MV-4-11 (cell line): ENCODE data around the gene TENT4A.
"Not testable (repeated sequence)": the region's sequence is repeated elsewhere in the genome, so short reads cannot be mapped to it uniquely, and the experiment has no call there.

Experiments used
- DNase-seq: peaks from one replicate; lab custom pipeline; 2025; lab: John Stamatoyannopoulos, UW

Gene TENT4A

DNA sequence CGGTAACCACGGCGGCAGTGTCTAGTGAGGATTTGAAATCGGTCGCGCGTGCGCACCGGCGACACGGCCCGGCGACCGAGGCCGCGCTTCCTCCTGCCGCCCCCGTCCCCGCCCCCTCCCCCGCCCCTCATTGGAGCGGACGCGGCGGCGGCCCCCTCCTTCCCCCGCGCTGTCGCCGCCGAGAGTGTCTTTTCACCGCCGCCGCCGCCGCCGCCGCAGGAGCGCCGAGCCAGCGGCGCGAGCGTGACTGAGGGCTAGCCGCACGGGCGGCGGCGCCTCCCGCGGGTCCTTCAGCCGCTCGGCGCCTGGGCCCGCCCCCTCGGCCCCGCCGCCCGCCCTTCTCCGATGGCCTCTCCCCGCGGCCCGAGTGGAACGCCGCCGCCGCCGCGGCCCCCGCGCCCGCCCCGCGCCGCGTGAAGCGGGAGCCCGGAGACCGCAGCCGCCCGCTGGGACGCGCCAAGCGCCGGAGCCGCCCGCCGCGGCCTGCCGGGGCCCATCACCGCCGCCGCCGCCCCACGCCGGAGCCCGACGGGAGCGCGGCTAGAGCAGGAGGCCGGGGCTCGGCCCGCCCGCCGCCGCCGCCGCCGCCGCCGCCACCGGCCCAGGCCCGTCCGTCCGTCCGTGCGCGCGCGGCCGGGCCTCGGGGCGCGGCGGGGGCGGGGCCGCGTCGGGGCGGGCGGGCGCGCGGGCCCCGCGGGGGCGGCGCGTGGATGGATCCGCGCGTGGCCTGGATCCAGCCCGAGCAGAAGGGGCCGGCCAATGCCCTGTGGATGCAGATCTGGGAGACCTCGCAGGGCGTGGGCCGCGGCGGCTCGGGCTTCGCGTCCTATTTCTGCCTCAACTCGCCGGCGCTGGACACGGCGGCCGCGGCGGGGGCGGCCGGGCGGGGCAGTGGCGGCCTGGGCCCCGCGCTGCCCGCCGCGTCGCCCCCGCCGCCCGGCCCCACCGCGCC is at the start of gene TENT4A:
Gene TENT4A (plus strand): TSS at position 159 of the 952 bp plus-strand sequence. CDS start 552 bp downstream, at position 711.
- DNase-seq = no peak

DNA sequence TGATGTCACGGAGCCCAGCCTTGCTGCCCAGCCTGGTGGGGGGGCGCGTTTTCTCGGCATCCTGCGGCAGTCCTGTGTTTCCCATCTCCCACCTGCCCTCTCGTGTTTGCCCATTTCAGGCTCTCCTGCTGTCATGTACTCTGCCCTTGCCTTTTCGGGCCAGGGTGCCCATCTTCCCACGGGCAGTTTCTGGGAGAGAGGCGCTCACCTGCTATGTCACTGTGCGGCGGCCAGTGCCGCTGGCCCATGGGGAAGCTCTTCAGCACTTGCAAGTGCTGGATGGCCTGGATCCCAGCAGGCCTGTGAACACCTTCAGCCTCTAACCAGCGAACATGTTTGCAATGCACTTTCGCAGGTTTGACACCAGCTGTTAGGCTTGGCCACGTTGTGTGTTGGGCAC is 46.5 kb upstream of the TENT4A start:
- DNase-seq = no peak

DNA sequence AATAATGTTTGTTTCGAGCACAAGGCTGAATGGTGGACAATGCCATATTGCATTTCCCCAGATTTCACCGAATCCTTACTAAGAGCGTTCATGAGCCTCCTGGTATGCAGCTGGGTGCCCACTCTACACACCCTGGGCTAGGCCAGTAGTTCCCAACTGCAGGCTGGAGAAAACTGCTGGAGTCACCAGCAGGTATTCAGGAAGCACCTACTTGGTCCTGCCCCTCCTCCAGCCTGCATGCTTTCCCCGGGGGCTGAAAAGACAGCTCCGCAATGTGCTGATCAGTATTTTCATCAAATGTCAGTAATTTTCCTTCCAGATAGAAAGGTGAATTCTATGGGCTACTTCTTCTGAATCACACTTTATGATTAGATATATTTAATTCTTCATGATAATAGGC is 45.6 kb upstream of the TENT4A start:
- DNase-seq = no peak

DNA sequence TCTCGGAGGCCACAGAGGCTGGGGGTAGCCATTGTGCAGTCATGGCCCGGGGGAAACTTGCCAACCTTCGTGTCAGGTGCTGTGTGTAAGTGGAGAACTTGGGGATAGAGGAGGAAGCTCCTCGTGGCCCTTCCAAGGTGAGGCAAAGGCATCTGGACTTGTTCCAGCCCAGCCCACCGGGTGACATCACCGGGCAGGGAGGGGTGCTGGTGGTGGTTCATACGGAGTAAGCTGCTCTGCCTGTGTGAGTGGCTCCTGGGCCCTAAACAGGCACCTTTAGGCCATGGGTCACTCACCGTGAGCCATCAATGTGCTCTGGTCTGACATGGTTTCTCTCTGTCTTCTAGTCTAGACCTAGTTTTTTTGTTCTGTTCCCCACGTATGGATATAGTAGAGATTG is 44.5 kb upstream of the TENT4A start:
- not testable (repeated sequence) for DNase-seq

DNA sequence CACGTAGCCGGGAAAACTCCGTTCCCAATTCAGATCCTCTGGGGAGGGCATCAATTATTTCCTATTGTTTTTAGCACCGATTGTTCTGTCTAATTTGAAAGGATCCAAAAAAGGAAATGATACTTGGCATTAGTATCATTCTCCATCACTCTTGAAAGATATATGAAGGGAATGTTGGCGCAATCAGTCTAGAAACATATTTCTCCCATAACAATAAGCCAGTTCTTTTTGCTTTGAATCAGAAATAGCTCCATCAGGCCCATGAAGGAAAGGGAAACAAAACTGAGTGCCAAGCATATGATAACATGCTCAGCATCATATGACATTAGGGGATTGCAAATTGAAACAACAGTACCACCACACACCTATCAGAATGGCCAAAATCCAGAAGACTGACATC is 40.2 kb upstream of the TENT4A start:
- no peak for DNase-seq

DNA sequence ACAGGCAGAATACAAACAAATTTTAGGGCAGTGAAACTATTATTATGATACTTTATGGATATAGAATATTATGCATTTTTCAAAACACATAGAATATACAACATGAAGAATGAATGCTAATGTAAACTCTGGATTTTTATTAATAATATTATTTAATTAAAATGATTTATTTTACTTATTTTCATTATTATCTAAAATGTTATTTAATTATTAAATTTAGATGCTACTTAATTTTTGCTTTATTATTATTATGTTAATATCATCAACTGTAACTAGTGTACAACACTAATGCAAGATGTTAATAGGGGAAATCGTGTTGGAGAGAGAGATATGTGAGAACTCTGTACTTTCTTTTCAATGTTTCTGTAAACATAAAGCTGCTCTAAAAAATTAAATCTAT is 39.3 kb upstream of the TENT4A start:
- DNase-seq = no peak

DNA sequence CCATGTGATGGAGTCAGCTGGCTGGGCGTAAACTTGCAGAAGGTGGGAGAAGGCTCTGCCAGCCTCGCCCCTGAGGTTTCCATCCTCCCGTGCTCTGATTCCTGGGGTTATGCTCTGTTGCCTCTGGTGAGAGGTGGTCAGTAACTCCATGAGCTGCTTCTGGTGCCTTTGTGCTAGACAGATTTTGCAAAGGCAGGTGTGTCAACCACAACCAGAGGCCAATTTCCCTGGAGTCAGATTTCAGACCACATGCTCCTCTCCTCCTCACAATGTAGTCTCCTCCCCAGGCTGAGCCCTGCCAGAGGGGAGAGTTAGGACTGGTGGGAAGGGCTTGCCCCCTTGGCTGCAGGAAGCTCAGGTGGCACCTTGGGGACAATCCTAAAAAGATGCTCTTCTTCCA is 38.8 kb upstream of the TENT4A start:
- DNase-seq = no peak

DNA sequence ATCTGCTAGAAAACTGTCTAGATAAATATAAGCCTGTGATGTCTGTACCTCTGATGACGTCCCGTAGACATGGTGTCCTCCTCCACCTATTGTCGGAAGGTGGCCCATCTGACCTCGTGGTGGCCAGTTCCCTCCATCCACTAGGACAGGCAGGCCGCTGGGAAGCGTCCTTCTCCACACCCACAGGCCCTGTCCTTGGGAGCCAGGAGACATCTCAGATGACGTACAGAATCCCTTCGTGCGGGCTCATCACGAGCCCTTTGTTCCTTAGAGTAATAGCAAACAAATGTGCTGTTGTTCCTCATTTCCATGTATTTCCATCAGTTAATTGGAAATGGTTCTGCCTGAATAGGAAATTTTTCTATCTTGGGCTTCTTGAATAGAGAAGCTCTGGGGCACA is 38.3 kb upstream of the TENT4A start:
- DNase-seq = no peak

DNA sequence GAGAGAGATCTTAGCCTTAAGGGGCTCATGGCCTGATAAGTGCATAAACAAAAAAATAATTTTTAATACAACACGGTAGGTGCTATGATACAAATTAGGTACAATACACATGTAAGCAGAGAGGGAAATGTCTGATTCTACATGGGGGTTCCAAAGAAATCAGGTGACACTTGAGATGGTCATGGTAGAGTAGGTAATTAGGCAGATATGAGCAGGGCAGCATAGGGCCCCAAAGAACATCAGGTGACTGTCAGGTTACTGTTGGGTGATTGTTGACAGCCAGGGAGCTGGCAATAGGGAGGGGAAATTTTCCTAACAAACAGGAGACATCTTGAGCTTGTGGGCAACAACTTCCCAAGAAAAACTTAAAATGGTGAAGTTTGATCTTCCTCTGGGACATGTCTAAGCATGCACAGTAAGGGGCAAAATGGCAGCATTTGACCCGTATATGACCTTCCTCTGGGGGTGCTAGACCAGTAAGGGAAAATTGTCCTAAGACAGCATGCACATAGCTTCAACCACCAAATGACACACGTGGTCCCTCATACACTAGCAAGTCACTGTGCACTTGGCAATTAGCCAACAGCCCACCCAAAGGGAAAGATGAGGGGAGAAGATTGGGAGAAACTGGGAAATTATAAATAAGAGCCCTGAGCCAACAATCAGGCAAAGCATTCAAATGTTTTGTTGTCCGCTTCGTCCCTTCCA is 37.3 kb upstream of the TENT4A start:
- peak; percentile 7 for DNase-seq

DNA sequence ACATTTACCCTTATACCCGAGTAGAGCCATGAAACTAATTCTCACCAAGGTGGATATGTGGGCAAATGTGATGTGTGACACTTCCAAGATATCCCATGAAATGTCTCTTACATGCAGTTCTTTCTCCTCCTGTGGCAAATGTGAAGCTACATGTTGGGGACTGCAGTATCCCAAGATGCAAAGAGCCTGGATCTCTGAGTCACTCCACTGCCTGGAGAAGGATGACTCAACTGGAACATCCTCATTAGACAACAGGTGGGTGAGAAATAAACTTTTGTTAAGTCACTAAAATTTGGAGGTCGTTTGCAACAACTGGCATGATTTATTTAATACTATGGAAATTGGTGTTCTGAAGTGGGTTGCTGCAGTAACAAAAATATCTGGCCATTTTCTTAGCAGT is 36.5 kb upstream of the TENT4A start:
- no peak for DNase-seq

DNA sequence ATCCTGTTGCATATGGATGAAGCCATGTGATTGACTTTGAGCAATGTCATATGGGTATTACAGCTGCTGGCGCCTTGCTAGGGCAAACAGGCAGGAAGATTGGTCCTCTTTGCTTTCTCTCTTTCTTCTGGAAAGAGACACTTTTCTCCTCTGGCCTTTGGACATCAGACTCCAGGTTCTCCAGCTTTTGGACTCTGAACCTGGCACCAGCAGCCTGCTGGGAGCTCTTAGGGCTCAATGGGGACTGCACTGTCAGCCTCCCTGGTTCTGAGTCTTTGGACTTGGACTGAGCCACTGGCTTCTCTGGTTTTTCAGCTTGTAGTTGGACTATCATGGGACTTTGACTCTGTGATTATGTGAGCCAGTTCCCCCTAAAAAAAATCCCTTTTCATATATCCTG is 34.8 kb upstream of the TENT4A start:
- DNase-seq = no peak

DNA sequence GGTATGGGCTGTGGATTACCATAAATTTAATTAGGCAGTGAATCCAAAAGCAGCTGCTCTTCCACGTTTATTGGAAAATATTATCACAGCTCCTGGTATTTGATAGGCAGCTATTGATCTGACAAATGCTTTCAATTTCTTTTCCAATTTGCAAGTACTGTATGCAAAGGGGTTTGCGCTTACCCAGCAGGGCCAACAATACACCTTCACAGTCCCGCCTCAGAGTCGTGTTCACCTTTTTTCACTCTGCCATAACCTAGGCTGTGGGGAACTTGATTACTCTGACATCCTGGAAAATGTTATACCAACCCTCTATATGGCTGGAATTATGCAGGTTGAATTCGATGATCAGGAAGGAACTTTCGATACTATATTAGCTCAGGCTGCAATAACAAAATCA is 32.3 kb upstream of the TENT4A start:
- DNase-seq = no peak

DNA sequence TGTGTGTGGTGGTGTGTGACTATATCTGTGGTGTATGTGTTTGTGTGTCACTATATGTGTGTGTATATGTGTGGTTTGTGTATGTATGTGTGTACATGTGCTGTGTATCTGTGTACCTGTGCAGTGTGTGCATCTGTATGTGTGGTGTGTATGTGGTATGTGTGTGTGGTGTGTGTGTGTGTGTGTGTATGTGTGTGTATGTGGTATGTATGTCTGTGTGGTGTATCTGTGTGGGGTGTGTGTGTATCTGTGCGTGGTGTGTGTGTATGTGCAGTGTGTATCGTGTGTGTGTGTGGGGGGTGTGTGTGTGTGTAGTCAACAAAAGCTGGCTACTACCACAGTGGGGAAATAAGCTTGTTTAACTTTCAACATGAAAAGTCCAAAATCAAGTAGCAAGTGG is 31.6 kb upstream of the TENT4A start:
- DNase-seq = no peak

DNA sequence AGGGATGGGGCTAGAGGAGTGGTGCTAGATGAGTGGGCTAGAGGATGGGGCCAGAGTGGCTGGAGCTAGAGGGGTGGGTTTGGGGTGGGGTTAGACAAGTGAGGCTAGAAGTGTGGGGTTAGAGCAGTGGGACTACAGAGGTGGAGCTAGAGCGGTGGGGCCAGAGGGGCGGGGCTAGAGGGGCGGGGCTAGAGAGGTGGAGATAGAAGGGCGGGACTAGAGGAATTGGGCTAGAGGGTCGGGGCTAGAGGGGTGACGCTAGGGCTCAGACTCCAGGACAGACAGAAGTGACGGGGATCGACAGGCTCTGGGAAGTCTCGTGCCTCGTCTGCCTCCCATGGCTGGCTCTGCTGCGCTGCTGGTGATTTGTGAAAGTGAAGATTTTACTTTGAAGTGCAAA is 31.0 kb upstream of the TENT4A start:
- no peak for DNase-seq

DNA sequence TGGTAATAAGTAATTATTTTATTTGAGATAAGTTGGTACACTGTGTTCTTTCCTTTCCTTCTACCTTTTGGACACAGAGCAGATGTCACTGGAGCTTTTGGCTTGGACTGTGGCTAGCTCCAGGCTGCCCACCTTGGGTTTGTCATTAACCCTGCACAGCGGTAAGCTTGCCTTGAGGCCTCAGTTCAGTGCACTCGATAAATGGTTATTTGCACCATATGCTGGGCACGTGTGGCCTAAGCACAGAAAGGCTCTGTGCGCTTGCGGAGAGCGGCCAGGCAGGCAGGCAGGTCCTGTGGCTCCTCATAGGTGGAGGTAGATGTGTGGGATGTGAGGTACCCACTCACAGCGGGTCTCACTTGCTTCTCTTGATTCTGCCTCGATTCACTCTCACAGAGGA is 30.0 kb upstream of the TENT4A start:
- no peak for DNase-seq

DNA sequence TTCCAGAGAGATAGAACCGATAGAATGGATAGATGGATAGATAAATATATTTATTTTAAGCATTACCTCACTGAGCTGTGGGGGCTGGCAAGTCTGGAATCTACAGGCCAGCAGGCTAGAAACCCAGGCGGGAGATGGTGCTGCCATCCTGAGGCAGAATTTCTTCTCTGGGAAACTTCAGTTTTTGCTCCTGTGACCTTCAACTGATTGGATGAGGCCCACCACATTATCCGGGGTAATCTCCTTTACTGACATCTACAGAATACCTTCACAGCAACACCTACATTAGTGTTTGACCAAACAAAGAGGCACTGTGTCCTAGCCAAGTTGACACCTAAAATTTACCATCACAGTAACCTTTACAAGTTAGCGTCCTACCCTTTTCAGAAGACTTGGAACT is 29.2 kb upstream of the TENT4A start:
- DNase-seq = no peak

DNA sequence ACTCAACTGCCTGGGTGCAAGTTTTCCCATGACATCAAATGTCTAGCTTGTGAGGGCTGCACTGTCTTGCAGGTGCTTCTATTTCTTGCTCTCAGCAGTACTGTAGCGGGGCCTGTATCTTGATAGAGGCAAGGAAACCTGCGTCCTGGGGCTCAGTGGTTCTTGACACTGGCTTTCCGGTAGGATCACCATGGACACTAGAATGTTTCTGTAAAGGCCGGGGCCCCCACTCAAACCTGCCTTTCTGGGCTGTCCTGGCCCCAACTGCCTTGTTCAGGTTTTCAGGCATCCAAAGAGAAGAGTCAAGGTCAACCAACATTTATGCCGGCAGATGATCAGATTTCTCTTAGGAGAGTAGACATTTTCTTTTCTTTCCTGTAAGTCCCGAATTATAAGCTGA is 26.7 kb upstream of the TENT4A start:
- no peak for DNase-seq

DNA sequence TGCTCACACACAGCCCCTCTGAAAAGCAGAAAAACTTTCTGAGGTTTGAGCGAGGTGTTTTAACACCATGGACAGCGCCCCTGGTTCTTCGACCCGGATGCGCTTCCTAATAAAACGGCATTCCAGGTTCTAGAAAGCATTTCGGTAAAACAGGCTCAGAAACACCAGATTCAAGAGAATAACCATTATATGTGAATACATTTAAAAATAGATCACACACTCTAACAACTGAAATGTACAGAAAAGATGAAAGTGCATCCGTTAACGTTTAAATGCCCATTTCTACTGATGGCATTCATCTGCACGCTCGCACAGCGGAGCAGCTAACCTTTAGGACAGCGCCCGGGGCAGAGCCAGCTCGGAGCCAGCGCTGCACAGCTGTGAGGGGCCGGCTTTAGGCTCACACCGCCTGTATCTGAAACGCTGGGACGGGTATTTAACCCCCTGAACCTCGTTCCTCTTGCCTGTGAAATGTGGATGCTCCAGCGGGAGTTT is 26.3 kb upstream of the TENT4A start:
- DNase-seq = no peak

DNA sequence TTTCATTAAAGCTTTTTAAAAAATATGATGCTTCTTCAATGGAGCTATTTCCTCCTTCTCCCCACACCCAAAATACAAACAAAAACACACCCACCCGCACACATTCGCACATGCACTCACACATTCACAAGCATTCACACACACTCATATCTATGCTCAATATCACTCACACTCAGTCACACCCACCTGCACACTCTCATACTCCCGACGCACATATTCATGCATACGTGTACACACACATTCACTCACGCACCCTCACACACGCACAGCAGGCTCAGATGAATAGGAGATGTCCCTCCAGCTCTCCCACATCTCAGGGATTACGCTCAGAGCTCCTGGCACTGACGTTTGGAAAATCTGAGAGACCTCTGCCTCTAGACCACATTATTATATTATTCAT is 25.7 kb upstream of the TENT4A start:
- no peak for DNase-seq

DNA sequence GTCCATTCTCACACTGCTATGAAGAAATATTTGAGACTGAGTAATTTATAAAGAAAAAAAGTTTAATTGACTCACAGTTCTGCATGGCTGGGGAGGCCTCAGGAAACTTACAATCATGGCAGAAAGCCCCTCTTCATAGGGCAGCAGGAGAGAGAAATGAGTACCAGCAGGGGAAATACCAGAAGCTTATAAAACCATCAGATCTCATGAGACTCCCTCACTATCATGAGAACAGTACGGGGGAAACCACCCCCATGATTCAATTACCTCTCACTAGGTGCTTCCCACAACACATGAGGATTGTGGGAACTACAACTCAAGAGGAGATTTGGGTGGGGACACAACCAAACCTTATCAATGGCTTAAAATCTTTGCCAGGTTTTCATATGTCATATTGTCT is 20.3 kb upstream of the TENT4A start:
- no peak for DNase-seq

DNA sequence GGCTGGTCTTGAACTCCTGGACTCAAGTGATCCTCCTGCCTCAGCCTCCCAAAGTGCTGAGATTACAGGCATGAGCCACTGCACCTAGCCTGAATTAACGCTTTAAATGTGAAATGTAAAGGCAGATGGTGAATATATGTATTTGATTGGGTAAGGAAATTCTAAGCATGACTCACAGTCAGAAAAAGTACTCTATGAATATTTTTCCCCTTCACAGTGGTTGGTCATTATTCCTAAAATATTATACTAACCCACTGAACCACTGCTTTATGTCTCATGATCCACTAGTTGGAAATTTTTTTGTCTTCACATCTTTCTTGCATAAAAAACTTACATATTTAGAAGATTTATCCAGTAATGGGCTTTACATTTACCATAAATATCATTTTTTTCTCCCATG is 14.5 kb upstream of the TENT4A start:
- DNase-seq = no peak

DNA sequence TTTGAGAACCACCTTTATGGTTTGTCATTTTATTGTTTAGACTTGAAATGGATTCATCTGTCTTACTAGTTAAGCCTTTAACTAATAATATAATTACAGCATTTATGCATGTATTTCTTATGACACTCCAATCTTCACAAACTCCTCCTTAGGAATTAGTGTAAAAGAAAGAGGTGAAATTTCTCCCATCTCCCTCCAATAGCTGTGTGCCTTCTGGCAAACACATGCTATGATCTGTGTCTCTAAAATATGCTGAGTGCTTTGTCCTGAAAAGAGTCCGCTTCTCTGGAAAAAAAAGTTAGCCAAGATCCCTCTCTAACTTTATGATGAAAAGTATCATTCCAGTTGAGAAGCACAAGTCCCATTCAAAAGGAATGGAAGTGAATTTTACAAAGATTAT is 13.9 kb upstream of the TENT4A start:
- DNase-seq = no peak

DNA sequence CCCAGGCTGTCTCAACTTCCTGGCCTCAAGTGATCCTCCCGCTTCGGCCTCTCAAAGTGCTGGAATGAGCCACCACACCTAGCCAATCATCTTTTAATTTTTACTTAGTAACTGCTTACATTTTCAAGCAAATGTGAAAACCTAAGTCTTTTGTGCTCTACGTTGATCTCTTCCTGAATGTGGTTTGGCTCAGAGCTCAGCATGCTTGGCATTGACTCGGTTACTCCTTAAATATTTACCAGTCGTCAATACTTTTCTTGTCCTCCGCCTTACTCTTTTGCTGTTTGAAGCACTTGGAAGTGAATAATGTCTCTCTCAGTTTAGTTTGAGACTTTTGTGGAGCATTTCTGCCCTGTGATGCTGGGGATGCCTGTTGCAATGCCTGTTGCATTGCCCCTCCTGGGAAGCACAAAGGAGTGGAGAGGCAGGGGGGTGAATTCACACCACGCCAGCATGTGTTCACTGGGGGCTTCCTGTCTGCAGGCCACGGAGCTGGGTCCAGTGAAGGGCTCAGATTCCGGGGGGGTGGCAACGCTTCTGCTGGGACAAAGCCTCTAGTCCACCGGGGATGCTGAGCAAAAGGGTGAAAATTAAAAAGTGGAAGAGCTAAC is 13.1 kb upstream of the TENT4A start:
- DNase-seq = no peak
